SK-N-SH (cell line): ENCODE measurements around the gene EDA2R. TPM values are rescaled to one million over a fixed set of nuclear protein-coding genes. Genes with fewer than 3 reads are reported as not detected.

Source experiments
- CTCF ChIA-PET: fragments of 300-600, 350-600 bp; formaldehyde crosslinking; extraction: SDS; loops from one replicate; lab custom pipeline; 2021; lab: Yijun Ruan, JAX
- POLR2A ChIA-PET: fragments of 350-600 bp; sonication (Branson Sonifier 250); formaldehyde crosslinking; extraction: SDS; loops from one replicate; lab custom pipeline; 2020; ENCODE audit warnings: antibody characterized with exemption, inconsistent platforms; lab: Yijun Ruan, JAX
- DNase-seq: peaks from one replicate; pipeline ENCODE4 v3.0.0; 2012
- H2AFZ ChIP-seq: fragments of 200-600 bp; sonication (generic); 2 replicates; pipeline ENCODE4 v1.8.1; 2016; ENCODE audit warnings: antibody characterized with exemption, mild to moderate bottlenecking, low read depth
- H3F3A ChIP-seq: fragments of 200-600 bp; sonication (generic); replicated peaks from 2 replicates; pipeline ENCODE3; 2016; ENCODE audit warnings: antibody characterized with exemption, mild to moderate bottlenecking; ENCODE audit not compliant: insufficient read depth
- H3K27ac ChIP-seq, 2 experiments: fragments of 200-500 bp in 1 of 2; fragments of 200-600 bp in 1 of 2; sonication (Bioruptor generic) in 1 of 2; sonication (generic), shearing (Covaris generic) in 1 of 2; 2 replicates each; pipeline versions ENCODE4 v1.5.1 to v1.6.1; 2014 to 2016; ENCODE audit warnings: low read depth in 2 of 2, inconsistent platforms in 1 of 2, low read length in 1 of 2, mild to moderate bottlenecking in 1 of 2, mixed read lengths in 1 of 2
- H3K27me3 ChIP-seq: fragments of 200-600 bp; sonication (generic), shearing (Covaris generic); 2 replicates; pipeline ENCODE4 v1.6.1; 2016; ENCODE audit warnings: mixed run types; ENCODE audit not compliant: insufficient read depth
- H3K36me3 ChIP-seq, 2 experiments: fragments of 200-500 bp in 1 of 2; fragments of 200-600 bp in 1 of 2; sonication (Bioruptor generic) in 1 of 2; sonication (generic) in 1 of 2; replicated peaks in 1 of 2; 2 replicates each; pipeline versions ENCODE3 to v1.5.1; 2014 to 2016; ENCODE audit warnings: low read length in 1 of 2, mild to moderate bottlenecking in 1 of 2; ENCODE audit not compliant: insufficient read depth in 2 of 2, control insufficient read depth in 1 of 2
- H3K4me1 ChIP-seq, 2 experiments: fragments of 200-500 bp in 1 of 2; fragments of 200-600 bp in 1 of 2; sonication (Bioruptor generic) in 1 of 2; sonication (generic), shearing (Covaris generic) in 1 of 2; 2 replicates each; pipeline versions ENCODE4 v1.5.1 to v1.6.1; 2014 to 2016; ENCODE audit warnings: low read depth in 1 of 2, low read length in 1 of 2, mixed run types in 1 of 2; ENCODE audit not compliant: insufficient read depth in 2 of 2, control insufficient read depth in 1 of 2
- H3K4me2 ChIP-seq: fragments of 200-600 bp; sonication (generic), shearing (Covaris generic); 2 replicates; pipeline ENCODE4 v1.6.1; 2017; ENCODE audit warnings: mixed run types
- H3K4me3 ChIP-seq, 2 experiments: fragments of 200-500 bp in 1 of 2; fragments of 200-600 bp in 1 of 2; sonication (Bioruptor generic) in 1 of 2; sonication (generic), shearing (Covaris generic) in 1 of 2; 2 replicates each; pipeline versions ENCODE4 v1.5.1 to v1.8.1; 2014 to 2016; ENCODE audit warnings: low read depth in 2 of 2, inconsistent platforms in 1 of 2, low read length in 1 of 2, mild to moderate bottlenecking in 1 of 2, mixed read lengths in 1 of 2, moderate library complexity in 1 of 2
- H3K79me2 ChIP-seq: fragments of 200-600 bp; sonication (generic); 2 replicates; pipeline ENCODE4 v1.8.1; 2017; ENCODE audit warnings: mild to moderate bottlenecking; ENCODE audit not compliant: insufficient read depth
- H3K9ac ChIP-seq: fragments of 200-600 bp; sonication (generic); 2 replicates; pipeline ENCODE4 v1.6.1; 2017; ENCODE audit warnings: mixed run types
- H3K9me2 ChIP-seq: fragments of 200-600 bp; sonication (generic); 2 replicates; pipeline ENCODE4 v1.6.1; 2017; ENCODE audit warnings: mixed run types
- H3K9me3 ChIP-seq: fragments of 200-600 bp; sonication (generic); 2 replicates; pipeline ENCODE4 v1.6.1; 2017; ENCODE audit warnings: mixed run types, mild to moderate bottlenecking, moderate library complexity
- H4K20me1 ChIP-seq: fragments of 200-600 bp; sonication (generic); 2 replicates; pipeline ENCODE4 v1.6.1; 2017; ENCODE audit warnings: mild to moderate bottlenecking, mixed run types; ENCODE audit not compliant: insufficient read depth
- EZH2phosphoT487 ChIP-seq: fragments of 200-600 bp; sonication (generic); IDR thresholded peaks from 2 replicates; pipeline ENCODE4 v1.6.1; 2017; ENCODE audit warnings: low read depth, mixed run types, mild to moderate bottlenecking, antibody characterized with exemption, moderate library complexity, borderline replicate concordance
- FOSL2 ChIP-seq: IDR thresholded peaks from 2 replicates; pipeline ENCODE4 v1.4.0; 2012; ENCODE audit warnings: low read depth, mild to moderate bottlenecking, moderate library complexity, borderline replicate concordance
- FOXJ3 ChIP-seq: sonication (generic); formaldehyde crosslinking; IDR thresholded peaks from 2 replicates; pipeline ENCODE4 v1.5.1; 2020; ENCODE audit warnings: mild to moderate bottlenecking, missing genetic modification reagents
- GATA2 ChIP-seq: sonication (generic); formaldehyde crosslinking; IDR thresholded peaks from 2 replicates; pipeline ENCODE4 v1.5.0; 2020; ENCODE audit warnings: mild to moderate bottlenecking, missing genetic modification reagents
- JUND ChIP-seq: IDR thresholded peaks from 2 replicates; pipeline ENCODE4 v1.4.0; 2012
- MAX ChIP-seq: IDR thresholded peaks from 2 replicates; pipeline ENCODE4 v1.4.0; 2012; ENCODE audit warnings: low read depth
- PBX3 ChIP-seq: IDR thresholded peaks from 2 replicates; pipeline ENCODE4; 2012
- POLR2AphosphoS5 ChIP-seq: IDR thresholded peaks from 2 replicates; pipeline ENCODE4 v1.6.1; 2012; ENCODE audit warnings: low read depth, low read length
- RFX5 ChIP-seq: IDR thresholded peaks from 2 replicates; pipeline ENCODE4 v1.6.1; 2012; ENCODE audit warnings: mild to moderate bottlenecking, improper control_type of control experiment, low read length
- RXRA ChIP-seq: IDR thresholded peaks from 2 replicates; pipeline ENCODE4 v1.4.0; 2012; ENCODE audit warnings: low read depth, mild to moderate bottlenecking, borderline replicate concordance
- SIN3A ChIP-seq: IDR thresholded peaks from 2 replicates; pipeline ENCODE4 v1.6.1; 2012; ENCODE audit warnings: low read depth, mild to moderate bottlenecking, low read length, moderate library complexity, borderline replicate concordance
- SMC3 ChIP-seq: IDR thresholded peaks from 2 replicates; pipeline ENCODE4 v1.6.1; 2012; ENCODE audit warnings: low read depth, low read length, improper control_type of control experiment
- TAF1 ChIP-seq: IDR thresholded peaks from 2 replicates; pipeline ENCODE4 v1.6.1; 2012; ENCODE audit warnings: low read depth, mild to moderate bottlenecking, low read length, moderate library complexity, borderline replicate concordance
- TCF12 ChIP-seq: IDR thresholded peaks from 2 replicates; pipeline ENCODE4 v1.4.0; 2012
- USF1 ChIP-seq: IDR thresholded peaks from 2 replicates; pipeline ENCODE4 v1.4.0; 2012; ENCODE audit warnings: low read depth, borderline replicate concordance
- WGBS: methylation state at CpG from one replicate; pipeline ENCODE4 v1.1.6; 2017; ENCODE audit warnings: low lambda C conversion rate; 5-methylcytosine and 5-hydroxymethylcytosine counted together
- polyA plus RNA-seq, 3 experiments: library from polyadenylated mRNA; depleted of rRNA; stranded (reverse); fragments of >200 nt; gene quantifications; 2 replicates each; pipeline ENCODE4 v1.2.3, GENCODE V29; 2012
- TF ChIP-seq, protein P1 (sequence below): fragments of 200-600 bp; sonication (generic); IDR thresholded peaks from 2 replicates; pipeline ENCODE4 v1.6.1; 2017; ENCODE audit warnings: antibody characterized with exemption, mild to moderate bottlenecking, moderate library complexity

EDA2R gene
- polyA plus RNA-seq, 1 of the 3 experiments (the other 2 are of a cell fraction): 23.0 TPM

GRCh38 chrX:66622209-66622608, 16.7 kb downstream of the EDA2R start:
- POLR2A ChIA-PET: no interaction called here
- Histone ChIP-seq H3K4me3 (no peak overlapping the region), H2AFZ (no peak overlapping the region), H3K9me3 (no peaks in the 10 kb centered on the region), H3K4me1 (peaks cover 0 to 13% of the 10 kb centered on the region in 2 experiments; a peak in 1 of 4 replicates), H3K9me2 (no peaks in the 10 kb centered on the region), H3K36me3 (peaks cover 0 to 8% of the 10 kb centered on the region in 2 experiments), H3K4me2 (no peak overlapping the region; the same call in 1 of the 2 replicates), H3K27me3 (no peaks in the 10 kb centered on the region), H3F3A (peaks cover 4% of the 10 kb centered on the region), H3K79me2 (peaks cover 96% of the 10 kb centered on the region), H3K9ac (no peak overlapping the region), H4K20me1 (peaks cover 95% of the 10 kb centered on the region), H3K27ac (no peak overlapping the region)
- TF ChIP-seq PBX3 (no peak), SIN3A (no peak), FOSL2 (no peak), MAX (no peak), USF1 (no peak)
- CTCF ChIA-PET: no interaction called here
- WGBS: 37% methylated on average over 3 of the region's 3 CpGs
- no peak for DNase-seq

- no peak overlapping the region for H2AFZ ChIP-seq
- TF ChIP-seq GATA2: no peak
- no peak for TF ChIP-seq FOXJ3
- no peak for DNase-seq
- H3K27ac ChIP-seq: no peak overlapping the region
- 74% methylated on average over 2 of the region's 2 CpGs for whole genome bisulfite sequencing
- no peaks in the 10 kb centered on the region for H3K9me2 ChIP-seq
- no peak overlapping the region for H3K9ac ChIP-seq
- peaks cover 15 to 16% of the 10 kb centered on the region in 2 experiments for H3K36me3 ChIP-seq
- no peaks in the 10 kb centered on the region for H3K9me3 ChIP-seq
- H3K4me1 ChIP-seq: 0 out of 4 replicates have a peak, but pooled peaks cover 0 to under 1% of the 10 kb centered on the region in 2 experiments
- H3K4me3 ChIP-seq: no peak overlapping the region
- ChIA-PET POLR2A (no interaction called here), CTCF (no interaction called here)
- H3K4me2 ChIP-seq: no peak overlapping the region
- no peaks in the 10 kb centered on the region for H3F3A ChIP-seq
- H3K79me2 ChIP-seq: peaks cover 68% of the 10 kb centered on the region
- peaks cover 76% of the 10 kb centered on the region for H4K20me1 ChIP-seq
- H3K27me3 ChIP-seq: no peaks in the 10 kb centered on the region
These were observed 21.9 kb downstream of the EDA2R start for GRCh38 chrX:66616944-66617343.

DNA sequence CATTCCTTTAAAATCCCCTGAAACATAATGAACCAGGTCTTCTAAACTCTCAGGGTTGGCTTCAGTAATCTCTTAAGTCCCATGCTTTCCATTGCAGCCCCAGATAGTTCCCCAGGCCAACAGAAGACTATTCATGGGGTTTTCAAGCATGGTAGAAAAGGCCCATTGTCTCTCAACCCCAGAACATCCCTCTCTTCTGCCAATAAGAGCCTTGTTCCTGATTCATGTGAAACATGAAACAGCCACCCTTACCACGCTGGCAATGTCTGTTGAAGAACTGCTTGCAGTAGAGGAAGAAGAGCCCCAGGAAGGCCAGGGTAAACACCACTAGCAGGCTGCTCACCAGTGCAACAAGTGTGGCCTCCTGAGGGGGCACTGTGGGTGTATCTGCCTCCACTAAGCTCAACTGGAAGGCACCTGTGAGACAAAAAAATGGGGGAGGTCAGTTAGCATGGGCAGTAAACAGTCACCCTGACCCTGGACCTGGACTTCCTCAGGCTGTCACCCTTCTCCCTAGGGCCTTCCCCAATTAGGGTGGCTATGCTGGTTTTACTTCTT, 36.4 kb downstream of the EDA2R start:
- Histone ChIP-seq H3K36me3 (peaks cover 72 to 73% of the 10 kb centered on the region in 2 experiments), H3K9me3 (no peaks in the 10 kb centered on the region), H3K27ac (no peak overlapping the region), H3K4me1 (no peaks in the 10 kb centered on the region), H3K79me2 (peaks cover 24% of the 10 kb centered on the region), H3K4me2 (no peak overlapping the region), H2AFZ (no peak overlapping the region), H3K9me2 (no peaks in the 10 kb centered on the region), H3F3A (no peaks in the 10 kb centered on the region), H3K27me3 (no peaks in the 10 kb centered on the region), H4K20me1 (peaks cover 22% of the 10 kb centered on the region), H3K4me3 (no peak overlapping the region), H3K9ac (no peak overlapping the region)
- TF ChIP-seq TAF1: no peak
- no peak for TF ChIP-seq POLR2AphosphoS5
- TF ChIP-seq FOSL2: no peak
- no peak for TF ChIP-seq SMC3
- no peak for TF ChIP-seq RFX5
- TF ChIP-seq TCF12: no peak
- TF ChIP-seq JUND: no peak
- TF ChIP-seq GATA2: no peak
- TF ChIP-seq EZH2phosphoT487: no peak
- TF ChIP-seq, protein P1, sequence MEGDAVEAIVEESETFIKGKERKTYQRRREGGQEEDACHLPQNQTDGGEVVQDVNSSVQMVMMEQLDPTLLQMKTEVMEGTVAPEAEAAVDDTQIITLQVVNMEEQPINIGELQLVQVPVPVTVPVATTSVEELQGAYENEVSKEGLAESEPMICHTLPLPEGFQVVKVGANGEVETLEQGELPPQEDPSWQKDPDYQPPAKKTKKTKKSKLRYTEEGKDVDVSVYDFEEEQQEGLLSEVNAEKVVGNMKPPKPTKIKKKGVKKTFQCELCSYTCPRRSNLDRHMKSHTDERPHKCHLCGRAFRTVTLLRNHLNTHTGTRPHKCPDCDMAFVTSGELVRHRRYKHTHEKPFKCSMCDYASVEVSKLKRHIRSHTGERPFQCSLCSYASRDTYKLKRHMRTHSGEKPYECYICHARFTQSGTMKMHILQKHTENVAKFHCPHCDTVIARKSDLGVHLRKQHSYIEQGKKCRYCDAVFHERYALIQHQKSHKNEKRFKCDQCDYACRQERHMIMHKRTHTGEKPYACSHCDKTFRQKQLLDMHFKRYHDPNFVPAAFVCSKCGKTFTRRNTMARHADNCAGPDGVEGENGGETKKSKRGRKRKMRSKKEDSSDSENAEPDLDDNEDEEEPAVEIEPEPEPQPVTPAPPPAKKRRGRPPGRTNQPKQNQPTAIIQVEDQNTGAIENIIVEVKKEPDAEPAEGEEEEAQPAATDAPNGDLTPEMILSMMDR: no peak
- TF ChIP-seq MAX: no peak
- no peak for TF ChIP-seq FOXJ3
- no peak for TF ChIP-seq USF1
- TF ChIP-seq RXRA: no peak
- CTCF ChIA-PET: no interaction called here
- POLR2A ChIA-PET: no interaction called here
- DNase-seq: no peak
- WGBS: no CpG with 5 or more reads among the region's 1 CpG
